WTC11 (cell line): ENCODE measurements around the gene SP4. TPM values are rescaled to one million over a fixed set of nuclear protein-coding genes. Genes with fewer than 3 reads are reported as not detected.

Experiments
- ATAC-seq: fragments of 200-7000 bp; cut with Tn5 transposase; 2 replicates; pipeline ENCODE4 v1.10.0; 2021; ENCODE audit warnings: mild to moderate bottlenecking, moderate library complexity
- CTCF ChIA-PET: fragments of 300-600 bp; sonication (Branson Sonifier 250); formaldehyde crosslinking; loops from one replicate; lab custom pipeline; 2021; ENCODE audit warnings: antibody characterized with exemption; lab: Charles Lee
- POLR2A ChIA-PET: fragments of 350-600 bp; sonication (Branson Sonifier 250); formaldehyde crosslinking; loops from one replicate; lab custom pipeline; 2021; ENCODE audit warnings: antibody characterized with exemption; lab: Charles Lee
- DNase-seq: peaks from one replicate; pipeline ENCODE4 v3.0.0; 2021; ENCODE audit warnings: low spot score
- H3K27ac Mint-ChIP-seq: 2 replicates; pipeline ENCODE4 v1.8.0; 2021; ENCODE audit warnings: mixed read lengths
- H3K27me3 Mint-ChIP-seq: 2 replicates; pipeline ENCODE4 v1.8.0; 2021; ENCODE audit warnings: low read depth, mild to moderate bottlenecking, moderate library complexity, mixed read lengths
- H3K36me3 Mint-ChIP-seq: 2 replicates; pipeline ENCODE4 v1.8.0; 2021; ENCODE audit warnings: mixed read lengths
- H3K4me1 Mint-ChIP-seq: 2 replicates; pipeline ENCODE4 v1.8.0; 2022; ENCODE audit warnings: mixed read lengths
- H3K4me3 Mint-ChIP-seq: 2 replicates; pipeline ENCODE4 v1.8.0; 2021; ENCODE audit warnings: mild to moderate bottlenecking, moderate library complexity, mixed read lengths
- H3K9me3 Mint-ChIP-seq: 2 replicates; pipeline ENCODE4 v1.8.0; 2021; ENCODE audit warnings: mixed read lengths
- CREM ChIP-seq: sonication (generic); formaldehyde crosslinking; IDR thresholded peaks from 2 replicates; pipeline ENCODE4 v1.8.1; 2022; ENCODE audit warnings: mild to moderate bottlenecking, missing genetic modification reagents, moderate library complexity
- ETV6 ChIP-seq: sonication (generic); formaldehyde crosslinking; IDR thresholded peaks from 2 replicates; pipeline ENCODE4 v1.8.1; 2022; ENCODE audit warnings: mild to moderate bottlenecking, missing genetic modification reagents
- GABPB1 ChIP-seq: sonication (generic); formaldehyde crosslinking; IDR thresholded peaks from 2 replicates; pipeline ENCODE4 v1.8.1; 2023; ENCODE audit warnings: mild to moderate bottlenecking, missing genetic modification reagents
- HMGA2 ChIP-seq: fragments of 250-450 bp; sonication (Bioruptor Pico); IDR thresholded peaks from 2 replicates; pipeline ENCODE4 v1.4.0; 2021; ENCODE audit warnings: mild to moderate bottlenecking, moderate library complexity
- MXD4 ChIP-seq: fragments of 250-450 bp; sonication (Bioruptor Pico); IDR thresholded peaks from 2 replicates; pipeline ENCODE4 v1.8.0; 2021; ENCODE audit warnings: mild to moderate bottlenecking, moderate library complexity, borderline replicate concordance
- NFYB ChIP-seq: sonication (generic); formaldehyde crosslinking; conservative IDR thresholded peaks from 2 replicates; pipeline ENCODE4 v1.8.0; 2022; ENCODE audit warnings: low read depth, missing genetic modification reagents
- NR1H2 ChIP-seq: sonication (generic); formaldehyde crosslinking; IDR thresholded peaks from 2 replicates; pipeline ENCODE4 v1.9.0; 2021; ENCODE audit warnings: mild to moderate bottlenecking, moderate library complexity, missing genetic modification reagents
- SOX15 ChIP-seq: fragments of 250-450 bp; sonication (Bioruptor Pico); IDR thresholded peaks from 2 replicates; pipeline ENCODE4 v1.9.0; 2021; ENCODE audit warnings: mild to moderate bottlenecking
- TCF7 ChIP-seq: sonication (generic); formaldehyde crosslinking; IDR thresholded peaks from 2 replicates; pipeline ENCODE4 v1.8.0; 2022; ENCODE audit warnings: mild to moderate bottlenecking, low read depth, missing genetic modification reagents, moderate library complexity
- ZNF423 ChIP-seq: fragments of 250-450 bp; sonication (Bioruptor Pico); IDR thresholded peaks from 2 replicates; pipeline ENCODE4 v2.1.2; 2022; ENCODE audit warnings: mild to moderate bottlenecking, moderate library complexity
- total RNA-seq: library from RNA; stranded (reverse); gene quantifications from 3 replicates; pipeline ENCODE4 v1.2.3, GENCODE V29; 2021
- TF ChIP-seq, protein P1 (sequence below): sonication (generic); formaldehyde crosslinking; IDR thresholded peaks from 2 replicates; pipeline ENCODE4 v1.8.1; 2022; ENCODE audit warnings: mild to moderate bottlenecking, missing genetic modification reagents, moderate library complexity, borderline replicate concordance
- TF ChIP-seq, protein P2 (sequence below): fragments of 200-600 bp; IDR thresholded peaks from 2 replicates; pipeline ENCODE4 v1.8.0; 2022; ENCODE audit warnings: antibody characterized with exemption
- TF ChIP-seq, protein P3 (sequence below): sonication (generic); formaldehyde crosslinking; IDR thresholded peaks from 2 replicates; pipeline ENCODE4 v1.8.1; 2023; ENCODE audit warnings: mild to moderate bottlenecking, missing genetic modification reagents, borderline replicate concordance
- TF ChIP-seq, protein P4 (sequence below): sonication (generic); formaldehyde crosslinking; IDR thresholded peaks from 2 replicates; pipeline ENCODE4 v1.8.0; 2022; ENCODE audit warnings: mild to moderate bottlenecking, missing genetic modification reagents
- TF ChIP-seq, protein P5 (sequence below): sonication (generic); formaldehyde crosslinking; IDR thresholded peaks from 2 replicates; pipeline ENCODE4 v1.8.0; 2023; ENCODE audit warnings: missing genetic modification reagents, mild to moderate bottlenecking, borderline replicate concordance
- TF ChIP-seq, protein P6 (sequence below): sonication (generic); formaldehyde crosslinking; IDR thresholded peaks from 2 replicates; pipeline ENCODE4 v1.8.1; 2023; ENCODE audit warnings: mild to moderate bottlenecking, missing genetic modification reagents
- TF ChIP-seq, protein P7 (sequence below): sonication (generic); formaldehyde crosslinking; IDR thresholded peaks from 2 replicates; pipeline ENCODE4 v1.8.1; 2022; ENCODE audit warnings: low read depth, mild to moderate bottlenecking, moderate library complexity, missing genetic modification reagents, borderline replicate concordance
- TF ChIP-seq, protein P8 (sequence below): fragments of 250-450 bp; sonication (Bioruptor Pico); IDR thresholded peaks from 2 replicates; pipeline ENCODE4 v2.1.2; 2022; ENCODE audit warnings: mild to moderate bottlenecking, moderate library complexity

The SP4 gene
- total RNA-seq, 1 experiment from 2014 or later: 23.1 TPM

DNA sequence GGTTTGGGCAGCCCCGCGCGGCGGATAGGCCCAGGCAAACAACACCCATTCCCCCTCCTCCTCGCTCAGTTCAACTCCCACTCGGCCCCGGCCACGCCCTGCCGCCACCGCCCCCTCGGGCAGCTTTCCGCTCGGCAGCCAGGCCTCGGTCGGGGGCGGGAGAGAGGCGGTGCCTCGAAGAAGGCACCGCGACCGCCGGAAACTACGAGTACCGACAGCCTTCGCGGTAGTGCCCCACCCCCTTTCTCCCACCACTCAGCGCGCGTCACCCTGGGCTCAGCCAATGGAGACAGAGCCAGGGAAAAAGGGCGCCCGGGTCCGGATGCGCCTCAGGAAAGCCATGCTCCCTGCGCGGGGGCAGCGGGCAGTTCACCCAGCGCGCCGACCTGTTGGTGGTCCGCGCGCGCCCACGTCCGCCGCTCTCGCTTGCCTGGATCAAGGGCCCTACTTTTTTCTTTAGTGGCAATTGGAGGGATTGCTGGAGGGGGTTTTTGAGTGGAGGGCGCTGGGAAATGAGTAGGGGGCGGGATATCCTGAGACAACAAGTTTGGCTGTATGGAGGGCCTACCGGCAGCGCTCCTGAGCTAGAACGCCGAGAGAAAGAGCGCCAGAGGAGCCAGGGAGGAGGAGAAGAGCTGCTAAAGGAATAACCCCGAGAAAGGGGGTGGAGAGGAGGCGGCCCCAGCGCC lies 557 bp upstream of the SP4 start:
- Mint-ChIP-seq H3K9me3 (no peaks in the 10 kb centered on the region), H3K27ac (peak overlapping the region; percentile 99), H3K36me3 (peaks cover 18% of the 10 kb centered on the region), H3K27me3 (no peaks in the 10 kb centered on the region), H3K4me3 (peak overlapping the region; percentile 96), H3K4me1 (peaks cover 56% of the 10 kb centered on the region)
- CTCF ChIA-PET: interaction anchor here (0.6 to 1.8 kb wide), 10 partner anchors 8 to 775 kb away, joined by 3 to 8 read pairs (median 4); no protein-coding TSS in a partner anchor
- POLR2A ChIA-PET: interaction anchor here (0.7 to 1.9 kb wide), 9 partner anchors 15 to 651 kb away, joined by 3 to 7 read pairs (median 3); partner anchors contain the start of gene CDCA7L
- ATAC-seq: peak; percentile 80
- peak; percentile 99 for DNase-seq
- TF ChIP-seq NR1H2 (CRISPR knock-in tag) (0 out of 2 replicates have a peak, but pooled peaks have one; percentile 33), SOX15 (CRISPR knock-in tag) (no peak), CREM (CRISPR knock-in tag) (peak; percentile 73; the same call in 1 of the 2 replicates), ETV6 (CRISPR knock-in tag) (no peak), TCF7 (no peak), GABPB1 (no peak; the same call in 1 of the 2 replicates), ZNF423 (no peak), HMGA2 (no peak), NFYB (CRISPR knock-in tag) (peak; percentile 56), MXD4 (CRISPR knock-in tag) (no peak)
- TF ChIP-seq, protein P1, sequence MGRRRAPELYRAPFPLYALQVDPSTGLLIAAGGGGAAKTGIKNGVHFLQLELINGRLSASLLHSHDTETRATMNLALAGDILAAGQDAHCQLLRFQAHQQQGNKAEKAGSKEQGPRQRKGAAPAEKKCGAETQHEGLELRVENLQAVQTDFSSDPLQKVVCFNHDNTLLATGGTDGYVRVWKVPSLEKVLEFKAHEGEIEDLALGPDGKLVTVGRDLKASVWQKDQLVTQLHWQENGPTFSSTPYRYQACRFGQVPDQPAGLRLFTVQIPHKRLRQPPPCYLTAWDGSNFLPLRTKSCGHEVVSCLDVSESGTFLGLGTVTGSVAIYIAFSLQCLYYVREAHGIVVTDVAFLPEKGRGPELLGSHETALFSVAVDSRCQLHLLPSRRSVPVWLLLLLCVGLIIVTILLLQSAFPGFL (CRISPR knock-in tag): no peak
- TF ChIP-seq, protein P2, sequence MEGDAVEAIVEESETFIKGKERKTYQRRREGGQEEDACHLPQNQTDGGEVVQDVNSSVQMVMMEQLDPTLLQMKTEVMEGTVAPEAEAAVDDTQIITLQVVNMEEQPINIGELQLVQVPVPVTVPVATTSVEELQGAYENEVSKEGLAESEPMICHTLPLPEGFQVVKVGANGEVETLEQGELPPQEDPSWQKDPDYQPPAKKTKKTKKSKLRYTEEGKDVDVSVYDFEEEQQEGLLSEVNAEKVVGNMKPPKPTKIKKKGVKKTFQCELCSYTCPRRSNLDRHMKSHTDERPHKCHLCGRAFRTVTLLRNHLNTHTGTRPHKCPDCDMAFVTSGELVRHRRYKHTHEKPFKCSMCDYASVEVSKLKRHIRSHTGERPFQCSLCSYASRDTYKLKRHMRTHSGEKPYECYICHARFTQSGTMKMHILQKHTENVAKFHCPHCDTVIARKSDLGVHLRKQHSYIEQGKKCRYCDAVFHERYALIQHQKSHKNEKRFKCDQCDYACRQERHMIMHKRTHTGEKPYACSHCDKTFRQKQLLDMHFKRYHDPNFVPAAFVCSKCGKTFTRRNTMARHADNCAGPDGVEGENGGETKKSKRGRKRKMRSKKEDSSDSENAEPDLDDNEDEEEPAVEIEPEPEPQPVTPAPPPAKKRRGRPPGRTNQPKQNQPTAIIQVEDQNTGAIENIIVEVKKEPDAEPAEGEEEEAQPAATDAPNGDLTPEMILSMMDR: no peak
- TF ChIP-seq, protein P3, sequence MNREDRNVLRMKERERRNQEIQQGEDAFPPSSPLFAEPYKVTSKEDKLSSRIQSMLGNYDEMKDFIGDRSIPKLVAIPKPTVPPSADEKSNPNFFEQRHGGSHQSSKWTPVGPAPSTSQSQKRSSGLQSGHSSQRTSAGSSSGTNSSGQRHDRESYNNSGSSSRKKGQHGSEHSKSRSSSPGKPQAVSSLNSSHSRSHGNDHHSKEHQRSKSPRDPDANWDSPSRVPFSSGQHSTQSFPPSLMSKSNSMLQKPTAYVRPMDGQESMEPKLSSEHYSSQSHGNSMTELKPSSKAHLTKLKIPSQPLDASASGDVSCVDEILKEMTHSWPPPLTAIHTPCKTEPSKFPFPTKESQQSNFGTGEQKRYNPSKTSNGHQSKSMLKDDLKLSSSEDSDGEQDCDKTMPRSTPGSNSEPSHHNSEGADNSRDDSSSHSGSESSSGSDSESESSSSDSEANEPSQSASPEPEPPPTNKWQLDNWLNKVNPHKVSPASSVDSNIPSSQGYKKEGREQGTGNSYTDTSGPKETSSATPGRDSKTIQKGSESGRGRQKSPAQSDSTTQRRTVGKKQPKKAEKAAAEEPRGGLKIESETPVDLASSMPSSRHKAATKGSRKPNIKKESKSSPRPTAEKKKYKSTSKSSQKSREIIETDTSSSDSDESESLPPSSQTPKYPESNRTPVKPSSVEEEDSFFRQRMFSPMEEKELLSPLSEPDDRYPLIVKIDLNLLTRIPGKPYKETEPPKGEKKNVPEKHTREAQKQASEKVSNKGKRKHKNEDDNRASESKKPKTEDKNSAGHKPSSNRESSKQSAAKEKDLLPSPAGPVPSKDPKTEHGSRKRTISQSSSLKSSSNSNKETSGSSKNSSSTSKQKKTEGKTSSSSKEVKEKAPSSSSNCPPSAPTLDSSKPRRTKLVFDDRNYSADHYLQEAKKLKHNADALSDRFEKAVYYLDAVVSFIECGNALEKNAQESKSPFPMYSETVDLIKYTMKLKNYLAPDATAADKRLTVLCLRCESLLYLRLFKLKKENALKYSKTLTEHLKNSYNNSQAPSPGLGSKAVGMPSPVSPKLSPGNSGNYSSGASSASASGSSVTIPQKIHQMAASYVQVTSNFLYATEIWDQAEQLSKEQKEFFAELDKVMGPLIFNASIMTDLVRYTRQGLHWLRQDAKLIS (CRISPR knock-in tag): no peak
- TF ChIP-seq, protein P4, sequence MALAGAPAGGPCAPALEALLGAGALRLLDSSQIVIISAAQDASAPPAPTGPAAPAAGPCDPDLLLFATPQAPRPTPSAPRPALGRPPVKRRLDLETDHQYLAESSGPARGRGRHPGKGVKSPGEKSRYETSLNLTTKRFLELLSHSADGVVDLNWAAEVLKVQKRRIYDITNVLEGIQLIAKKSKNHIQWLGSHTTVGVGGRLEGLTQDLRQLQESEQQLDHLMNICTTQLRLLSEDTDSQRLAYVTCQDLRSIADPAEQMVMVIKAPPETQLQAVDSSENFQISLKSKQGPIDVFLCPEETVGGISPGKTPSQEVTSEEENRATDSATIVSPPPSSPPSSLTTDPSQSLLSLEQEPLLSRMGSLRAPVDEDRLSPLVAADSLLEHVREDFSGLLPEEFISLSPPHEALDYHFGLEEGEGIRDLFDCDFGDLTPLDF (CRISPR knock-in tag): no peak
- TF ChIP-seq, protein P5, sequence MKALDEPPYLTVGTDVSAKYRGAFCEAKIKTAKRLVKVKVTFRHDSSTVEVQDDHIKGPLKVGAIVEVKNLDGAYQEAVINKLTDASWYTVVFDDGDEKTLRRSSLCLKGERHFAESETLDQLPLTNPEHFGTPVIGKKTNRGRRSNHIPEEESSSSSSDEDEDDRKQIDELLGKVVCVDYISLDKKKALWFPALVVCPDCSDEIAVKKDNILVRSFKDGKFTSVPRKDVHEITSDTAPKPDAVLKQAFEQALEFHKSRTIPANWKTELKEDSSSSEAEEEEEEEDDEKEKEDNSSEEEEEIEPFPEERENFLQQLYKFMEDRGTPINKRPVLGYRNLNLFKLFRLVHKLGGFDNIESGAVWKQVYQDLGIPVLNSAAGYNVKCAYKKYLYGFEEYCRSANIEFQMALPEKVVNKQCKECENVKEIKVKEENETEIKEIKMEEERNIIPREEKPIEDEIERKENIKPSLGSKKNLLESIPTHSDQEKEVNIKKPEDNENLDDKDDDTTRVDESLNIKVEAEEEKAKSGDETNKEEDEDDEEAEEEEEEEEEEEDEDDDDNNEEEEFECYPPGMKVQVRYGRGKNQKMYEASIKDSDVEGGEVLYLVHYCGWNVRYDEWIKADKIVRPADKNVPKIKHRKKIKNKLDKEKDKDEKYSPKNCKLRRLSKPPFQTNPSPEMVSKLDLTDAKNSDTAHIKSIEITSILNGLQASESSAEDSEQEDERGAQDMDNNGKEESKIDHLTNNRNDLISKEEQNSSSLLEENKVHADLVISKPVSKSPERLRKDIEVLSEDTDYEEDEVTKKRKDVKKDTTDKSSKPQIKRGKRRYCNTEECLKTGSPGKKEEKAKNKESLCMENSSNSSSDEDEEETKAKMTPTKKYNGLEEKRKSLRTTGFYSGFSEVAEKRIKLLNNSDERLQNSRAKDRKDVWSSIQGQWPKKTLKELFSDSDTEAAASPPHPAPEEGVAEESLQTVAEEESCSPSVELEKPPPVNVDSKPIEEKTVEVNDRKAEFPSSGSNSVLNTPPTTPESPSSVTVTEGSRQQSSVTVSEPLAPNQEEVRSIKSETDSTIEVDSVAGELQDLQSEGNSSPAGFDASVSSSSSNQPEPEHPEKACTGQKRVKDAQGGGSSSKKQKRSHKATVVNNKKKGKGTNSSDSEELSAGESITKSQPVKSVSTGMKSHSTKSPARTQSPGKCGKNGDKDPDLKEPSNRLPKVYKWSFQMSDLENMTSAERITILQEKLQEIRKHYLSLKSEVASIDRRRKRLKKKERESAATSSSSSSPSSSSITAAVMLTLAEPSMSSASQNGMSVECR (CRISPR knock-in tag): no peak
- TF ChIP-seq, protein P6, sequence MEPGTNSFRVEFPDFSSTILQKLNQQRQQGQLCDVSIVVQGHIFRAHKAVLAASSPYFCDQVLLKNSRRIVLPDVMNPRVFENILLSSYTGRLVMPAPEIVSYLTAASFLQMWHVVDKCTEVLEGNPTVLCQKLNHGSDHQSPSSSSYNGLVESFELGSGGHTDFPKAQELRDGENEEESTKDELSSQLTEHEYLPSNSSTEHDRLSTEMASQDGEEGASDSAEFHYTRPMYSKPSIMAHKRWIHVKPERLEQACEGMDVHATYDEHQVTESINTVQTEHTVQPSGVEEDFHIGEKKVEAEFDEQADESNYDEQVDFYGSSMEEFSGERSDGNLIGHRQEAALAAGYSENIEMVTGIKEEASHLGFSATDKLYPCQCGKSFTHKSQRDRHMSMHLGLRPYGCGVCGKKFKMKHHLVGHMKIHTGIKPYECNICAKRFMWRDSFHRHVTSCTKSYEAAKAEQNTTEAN (CRISPR knock-in tag): 0 out of 2 replicates have a peak, but pooled peaks have one; percentile 43
- TF ChIP-seq, protein P7, sequence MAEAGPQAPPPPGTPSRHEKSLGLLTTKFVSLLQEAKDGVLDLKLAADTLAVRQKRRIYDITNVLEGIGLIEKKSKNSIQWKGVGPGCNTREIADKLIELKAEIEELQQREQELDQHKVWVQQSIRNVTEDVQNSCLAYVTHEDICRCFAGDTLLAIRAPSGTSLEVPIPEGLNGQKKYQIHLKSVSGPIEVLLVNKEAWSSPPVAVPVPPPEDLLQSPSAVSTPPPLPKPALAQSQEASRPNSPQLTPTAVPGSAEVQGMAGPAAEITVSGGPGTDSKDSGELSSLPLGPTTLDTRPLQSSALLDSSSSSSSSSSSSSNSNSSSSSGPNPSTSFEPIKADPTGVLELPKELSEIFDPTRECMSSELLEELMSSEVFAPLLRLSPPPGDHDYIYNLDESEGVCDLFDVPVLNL (CRISPR knock-in tag): no peak
- TF ChIP-seq, protein P8, sequence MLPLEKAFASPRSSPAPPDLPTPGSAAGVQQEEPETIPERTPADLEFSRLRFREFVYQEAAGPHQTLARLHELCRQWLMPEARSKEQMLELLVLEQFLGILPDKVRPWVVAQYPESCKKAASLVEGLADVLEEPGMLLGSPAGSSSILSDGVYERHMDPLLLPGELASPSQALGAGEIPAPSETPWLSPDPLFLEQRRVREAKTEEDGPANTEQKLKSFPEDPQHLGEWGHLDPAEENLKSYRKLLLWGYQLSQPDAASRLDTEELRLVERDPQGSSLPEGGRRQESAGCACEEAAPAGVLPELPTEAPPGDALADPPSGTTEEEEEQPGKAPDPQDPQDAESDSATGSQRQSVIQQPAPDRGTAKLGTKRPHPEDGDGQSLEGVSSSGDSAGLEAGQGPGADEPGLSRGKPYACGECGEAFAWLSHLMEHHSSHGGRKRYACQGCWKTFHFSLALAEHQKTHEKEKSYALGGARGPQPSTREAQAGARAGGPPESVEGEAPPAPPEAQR (CRISPR knock-in tag): no peak
